MM.1S (cell line): ENCODE measurements around the gene STX8.

Experiments
- DNase-seq: peaks from one replicate; pipeline ENCODE4 v3.0.0-alpha.2; 2015
- H2AFZ ChIP-seq: fragments of 300-600 bp; sonication (generic); 2 replicates; pipeline ENCODE4 v1.6.0; 2016; ENCODE audit warnings: antibody characterized with exemption, low read length
- H3F3A ChIP-seq: fragments of 300-600 bp; sonication (generic); 2 replicates; pipeline ENCODE4 v1.6.1; 2016; ENCODE audit warnings: mild to moderate bottlenecking, antibody characterized with exemption, low read length, moderate library complexity, mixed read lengths; ENCODE audit not compliant: insufficient read depth
- H3K27ac ChIP-seq: fragments of 300-600 bp; sonication (generic); 2 replicates; pipeline ENCODE4 v1.5.1; 2016; ENCODE audit warnings: mild to moderate bottlenecking, low read length
- H3K27me3 ChIP-seq: fragments of 300-600 bp; sonication (generic); replicated peaks from 2 replicates; pipeline ENCODE4 v1.6.0; 2016; ENCODE audit warnings: low read length; ENCODE audit not compliant: insufficient read depth
- H3K36me3 ChIP-seq: fragments of 300-600 bp; sonication (generic); replicated peaks from 2 replicates; pipeline ENCODE4 v1.6.1; 2016; ENCODE audit warnings: mild to moderate bottlenecking, low read length, mixed read lengths; ENCODE audit not compliant: insufficient read depth
- H3K4me1 ChIP-seq: fragments of 300-600 bp; sonication (generic); 2 replicates; pipeline ENCODE4 v1.6.1; 2016; ENCODE audit warnings: low read length, mixed read lengths
- H3K4me2 ChIP-seq: fragments of 300-600 bp; sonication (generic); 2 replicates; pipeline ENCODE4 v1.6.0; 2016; ENCODE audit warnings: low read depth, low read length
- H3K4me3 ChIP-seq: fragments of 300-600 bp; sonication (generic); 2 replicates; pipeline ENCODE4 v1.5.1; 2016; ENCODE audit warnings: low read length, mixed read lengths
- H3K79me2 ChIP-seq: fragments of 300-600 bp; sonication (generic); 2 replicates; pipeline ENCODE4 v1.6.1; 2016; ENCODE audit warnings: mixed run types, low read length, mixed read lengths
- H3K9ac ChIP-seq: fragments of 300-600 bp; sonication (generic); 2 replicates; pipeline ENCODE4 v1.6.1; 2016; ENCODE audit warnings: low read length, mixed read lengths
- H3K9me2 ChIP-seq: fragments of 300-600 bp; sonication (generic); replicated peaks from 2 replicates; pipeline ENCODE4 v1.6.1; 2016; ENCODE audit warnings: mild to moderate bottlenecking, low read length, mixed read lengths; ENCODE audit not compliant: insufficient read depth
- H3K9me3 ChIP-seq: fragments of 300-600 bp; sonication (generic); replicated peaks from 2 replicates; pipeline ENCODE4 v1.6.1; 2016; ENCODE audit warnings: mild to moderate bottlenecking, low read length, mixed read lengths; ENCODE audit not compliant: insufficient read depth
- H4K20me1 ChIP-seq: fragments of 300-600 bp; sonication (generic); 2 replicates; pipeline ENCODE4 v1.6.1; 2016; ENCODE audit warnings: mild to moderate bottlenecking, low read length, moderate library complexity, mixed read lengths; ENCODE audit not compliant: insufficient read depth
- EZH2 ChIP-seq: fragments of 300-600 bp; sonication (generic); optimal IDR thresholded peaks from 2 replicates; pipeline ENCODE3; 2017; ENCODE audit warnings: low read depth, mild to moderate bottlenecking, antibody characterized with exemption, low read length, mixed read lengths
- EZH2phosphoT487 ChIP-seq: fragments of 300-600 bp; sonication (generic); IDR thresholded peaks from 2 replicates; pipeline ENCODE4 v1.6.1; 2018; ENCODE audit warnings: antibody characterized with exemption, low read length
- TF ChIP-seq, protein P1 (sequence below): fragments of 300-600 bp; sonication (generic); IDR thresholded peaks from 2 replicates; pipeline ENCODE4 v1.5.1; 2016; ENCODE audit warnings: antibody characterized with exemption, low read length, mixed read lengths

The STX8 gene

DNA sequence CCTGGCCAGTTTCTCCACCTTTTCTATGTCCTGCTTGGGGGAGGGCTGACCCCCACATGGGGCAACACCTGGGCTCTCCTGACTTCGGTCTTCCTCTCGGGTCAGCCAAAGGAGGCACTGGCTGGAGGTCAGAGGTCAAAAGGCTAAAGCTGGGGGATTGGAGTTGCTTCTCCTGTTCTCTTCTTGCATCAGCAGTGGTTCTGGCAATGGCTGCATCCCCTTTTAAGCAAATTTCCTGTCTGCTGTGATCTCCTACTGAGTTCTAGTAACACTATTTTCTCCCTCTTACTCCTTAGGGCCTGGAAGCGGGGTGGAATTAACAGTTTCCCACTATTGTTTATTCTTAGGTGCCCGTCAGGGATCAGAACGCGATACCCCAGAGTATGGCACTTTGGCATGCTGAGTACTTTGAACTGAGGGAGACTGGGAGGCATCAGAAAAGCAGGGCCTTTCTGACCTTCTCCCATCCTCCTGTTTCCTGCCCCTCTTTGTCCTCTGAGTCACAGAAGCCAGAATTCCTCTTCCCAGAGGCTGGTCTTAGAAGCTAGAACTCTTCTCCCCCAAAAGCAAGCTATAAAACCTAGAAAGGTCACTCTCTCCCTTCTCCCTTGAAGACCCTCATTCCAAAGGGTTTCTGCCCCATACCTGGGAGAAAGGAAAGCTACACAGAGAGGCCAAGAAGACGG is 268.2 kb downstream of the STX8 start:
- H3K9me2 ChIP-seq = no peaks in the 10 kb centered on the region
- no peak overlapping the region for H3K9ac ChIP-seq
- H3K4me2 ChIP-seq = no peak overlapping the region
- TF ChIP-seq EZH2 (no peak), EZH2phosphoT487 (no peak)
- TF ChIP-seq, protein P1, sequence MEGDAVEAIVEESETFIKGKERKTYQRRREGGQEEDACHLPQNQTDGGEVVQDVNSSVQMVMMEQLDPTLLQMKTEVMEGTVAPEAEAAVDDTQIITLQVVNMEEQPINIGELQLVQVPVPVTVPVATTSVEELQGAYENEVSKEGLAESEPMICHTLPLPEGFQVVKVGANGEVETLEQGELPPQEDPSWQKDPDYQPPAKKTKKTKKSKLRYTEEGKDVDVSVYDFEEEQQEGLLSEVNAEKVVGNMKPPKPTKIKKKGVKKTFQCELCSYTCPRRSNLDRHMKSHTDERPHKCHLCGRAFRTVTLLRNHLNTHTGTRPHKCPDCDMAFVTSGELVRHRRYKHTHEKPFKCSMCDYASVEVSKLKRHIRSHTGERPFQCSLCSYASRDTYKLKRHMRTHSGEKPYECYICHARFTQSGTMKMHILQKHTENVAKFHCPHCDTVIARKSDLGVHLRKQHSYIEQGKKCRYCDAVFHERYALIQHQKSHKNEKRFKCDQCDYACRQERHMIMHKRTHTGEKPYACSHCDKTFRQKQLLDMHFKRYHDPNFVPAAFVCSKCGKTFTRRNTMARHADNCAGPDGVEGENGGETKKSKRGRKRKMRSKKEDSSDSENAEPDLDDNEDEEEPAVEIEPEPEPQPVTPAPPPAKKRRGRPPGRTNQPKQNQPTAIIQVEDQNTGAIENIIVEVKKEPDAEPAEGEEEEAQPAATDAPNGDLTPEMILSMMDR = no peak
- no peaks in the 10 kb centered on the region for H3K4me1 ChIP-seq
- H3K27me3 ChIP-seq = no peaks in the 10 kb centered on the region
- H3K36me3 ChIP-seq = no peaks in the 10 kb centered on the region
- no peak overlapping the region for H3K4me3 ChIP-seq
- H3K9me3 ChIP-seq = no peaks in the 10 kb centered on the region
- H3K27ac ChIP-seq = no peak overlapping the region
- no peak overlapping the region for H2AFZ ChIP-seq
- no peaks in the 10 kb centered on the region for H3K79me2 ChIP-seq
- DNase-seq = no peak
- H4K20me1 ChIP-seq = no peaks in the 10 kb centered on the region
- H3F3A ChIP-seq = no peaks in the 10 kb centered on the region

DNA sequence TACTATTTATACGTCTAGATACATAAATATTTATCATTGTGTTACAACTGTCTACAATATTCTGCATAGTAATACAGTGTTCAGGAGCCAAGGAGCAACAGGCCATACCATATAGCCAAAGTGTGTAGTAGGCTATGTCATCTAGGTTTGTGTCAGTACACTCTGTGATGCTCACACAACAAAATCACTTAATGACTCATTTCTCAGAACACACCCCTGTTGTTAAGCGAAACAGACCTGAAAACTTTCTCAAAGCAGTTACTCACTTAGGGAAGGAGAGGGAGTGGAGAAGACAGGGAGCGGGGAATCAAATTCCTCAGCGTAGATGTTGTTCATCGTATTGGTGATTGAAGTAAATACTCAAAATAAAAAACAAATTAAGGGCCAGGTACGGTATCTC is 269.5 kb downstream of the STX8 start:
- H3K27me3 ChIP-seq = no peaks in the 10 kb centered on the region
- H3F3A ChIP-seq = no peaks in the 10 kb centered on the region

DNA sequence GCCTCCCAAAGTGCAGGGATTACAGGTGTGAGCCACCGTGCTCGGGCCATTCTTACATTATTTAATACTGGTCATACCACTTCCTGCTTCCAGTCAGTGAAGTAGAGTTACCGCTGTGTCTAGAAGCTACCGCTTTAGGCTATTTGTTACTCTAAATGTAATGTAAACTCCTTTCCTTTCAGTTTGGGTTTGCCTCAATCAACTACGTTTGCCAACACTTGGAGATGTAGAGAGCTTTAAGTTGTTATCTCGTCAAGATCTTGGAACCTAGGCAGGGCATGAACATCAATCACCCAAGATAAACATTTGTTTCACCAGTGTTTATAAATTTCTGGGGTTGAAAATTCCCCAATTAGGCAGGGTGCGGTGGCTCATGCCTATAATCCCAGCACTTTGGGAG is 275.9 kb downstream of the STX8 start:
- Histone ChIP-seq H3K4me1 (no peaks in the 10 kb centered on the region), H3K27me3 (no peaks in the 10 kb centered on the region), H3K9me2 (no peaks in the 10 kb centered on the region), H4K20me1 (no peaks in the 10 kb centered on the region), H3K9me3 (no peaks in the 10 kb centered on the region), H3K4me2 (no peak overlapping the region), H3F3A (no peaks in the 10 kb centered on the region), H3K36me3 (no peaks in the 10 kb centered on the region), H3K4me3 (no peak overlapping the region), H3K79me2 (no peaks in the 10 kb centered on the region), H2AFZ (no peak overlapping the region), H3K9ac (no peak overlapping the region), H3K27ac (no peak overlapping the region)
- TF ChIP-seq EZH2 = no peak
- TF ChIP-seq, protein P1 = no peak
- TF ChIP-seq EZH2phosphoT487 = no peak
- DNase-seq = no peak

More for the DNA sequence above, 269.5 kb downstream of the STX8 start:
- TF ChIP-seq EZH2 (no peak), EZH2phosphoT487 (no peak)
- TF ChIP-seq, protein P1 = no peak
- Histone ChIP-seq H3K79me2 (no peaks in the 10 kb centered on the region), H3K27ac (no peak overlapping the region), H3K9me3 (no peaks in the 10 kb centered on the region), H3K36me3 (no peaks in the 10 kb centered on the region), H3K9me2 (no peaks in the 10 kb centered on the region), H3K4me2 (no peak overlapping the region), H3K4me1 (no peaks in the 10 kb centered on the region), H2AFZ (no peak overlapping the region), H3K4me3 (no peak overlapping the region), H4K20me1 (no peaks in the 10 kb centered on the region), H3K9ac (no peak overlapping the region)
- no peak for DNase-seq
